Fibroblast of gingiva (primary cell): ENCODE data around the gene TMEFF2.

ENCODE experiments used
- DNase-seq: peaks from one replicate; pipeline ENCODE4 v3.0.0-alpha.2; 2011; ENCODE audit warnings: low read depth

TMEFF2 gene, protein sequence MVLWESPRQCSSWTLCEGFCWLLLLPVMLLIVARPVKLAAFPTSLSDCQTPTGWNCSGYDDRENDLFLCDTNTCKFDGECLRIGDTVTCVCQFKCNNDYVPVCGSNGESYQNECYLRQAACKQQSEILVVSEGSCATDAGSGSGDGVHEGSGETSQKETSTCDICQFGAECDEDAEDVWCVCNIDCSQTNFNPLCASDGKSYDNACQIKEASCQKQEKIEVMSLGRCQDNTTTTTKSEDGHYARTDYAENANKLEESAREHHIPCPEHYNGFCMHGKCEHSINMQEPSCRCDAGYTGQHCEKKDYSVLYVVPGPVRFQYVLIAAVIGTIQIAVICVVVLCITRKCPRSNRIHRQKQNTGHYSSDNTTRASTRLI

DNA sequence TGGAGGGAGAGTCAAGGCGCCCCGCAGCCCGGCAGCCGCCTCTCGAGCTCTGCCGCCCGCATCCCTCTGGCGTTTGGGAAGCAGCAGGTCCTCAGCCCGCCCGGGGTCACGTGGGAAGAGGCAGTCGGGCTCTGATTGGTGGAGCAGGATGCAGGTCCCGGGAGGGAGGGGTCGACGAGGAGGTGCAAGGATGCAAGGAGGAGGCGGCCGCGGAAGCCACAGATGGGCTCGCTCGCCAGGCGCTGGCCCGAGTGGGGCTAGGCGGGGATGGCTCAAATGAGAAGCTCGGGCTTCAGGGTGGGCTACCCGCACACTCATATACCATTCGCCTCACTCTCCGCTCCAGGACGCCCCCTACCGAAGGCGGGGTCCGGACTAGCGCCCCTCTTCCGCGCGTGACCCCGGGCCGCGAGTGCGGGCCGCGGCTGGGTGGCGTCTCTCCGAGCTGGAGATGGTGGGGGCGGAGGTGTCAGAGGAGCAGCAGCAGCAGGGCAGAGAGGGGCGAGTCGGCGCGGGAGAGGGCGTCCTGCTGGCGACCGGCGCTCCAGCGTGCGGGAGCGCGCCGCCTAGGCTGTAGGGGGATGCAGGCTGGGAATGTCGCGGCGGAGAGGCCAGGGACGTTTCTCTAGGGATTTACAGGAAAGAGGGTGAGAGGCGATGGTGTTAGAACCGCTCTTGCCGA is at the start of gene TMEFF2:
Gene TMEFF2, minus strand, starts transcription at position 68 of the 682 bp plus-strand sequence. CDS start 409 bp downstream, outside the sequence.
- peak; percentile 85 for DNase-seq

DNA sequence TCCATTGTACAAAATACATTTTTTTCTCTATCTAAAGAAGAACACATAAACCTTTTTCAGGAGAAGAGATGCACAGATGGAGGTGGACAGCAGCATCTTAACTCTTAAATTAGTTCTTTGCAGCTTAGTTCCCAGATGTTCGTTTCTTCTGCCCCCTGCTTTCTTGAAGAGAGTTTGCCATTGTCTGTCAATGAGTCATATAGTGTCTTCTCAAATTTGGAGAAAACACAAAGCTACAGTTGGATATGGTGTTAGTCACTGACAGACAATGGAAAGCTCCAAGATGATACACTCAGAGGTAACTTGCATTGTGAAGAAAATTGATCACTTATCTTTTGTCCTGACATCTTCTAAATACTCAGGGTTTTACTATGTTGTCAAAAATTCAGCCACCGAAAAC is 48.8 kb upstream of the TMEFF2 start:
- no peak for DNase-seq

DNA sequence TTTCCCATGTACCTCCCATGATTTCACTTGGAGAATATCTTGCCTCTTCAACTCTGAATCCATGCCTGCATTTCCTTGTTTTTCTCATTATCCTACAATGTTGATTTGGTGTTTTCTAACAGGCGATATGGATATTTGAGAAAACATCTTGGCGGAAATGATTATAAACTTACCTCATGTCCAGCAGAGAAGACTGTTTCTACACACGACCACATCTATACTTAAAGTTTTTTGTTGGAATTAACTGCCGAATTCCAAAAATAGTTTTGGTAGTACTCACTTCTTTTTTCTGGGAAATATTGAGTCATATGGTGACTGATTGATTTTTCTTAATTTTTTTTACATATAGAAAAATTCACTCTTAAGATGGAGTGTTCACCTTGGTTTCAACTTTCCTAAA is 41.4 kb upstream of the TMEFF2 start:
- DNase-seq = peak; percentile 11

DNA sequence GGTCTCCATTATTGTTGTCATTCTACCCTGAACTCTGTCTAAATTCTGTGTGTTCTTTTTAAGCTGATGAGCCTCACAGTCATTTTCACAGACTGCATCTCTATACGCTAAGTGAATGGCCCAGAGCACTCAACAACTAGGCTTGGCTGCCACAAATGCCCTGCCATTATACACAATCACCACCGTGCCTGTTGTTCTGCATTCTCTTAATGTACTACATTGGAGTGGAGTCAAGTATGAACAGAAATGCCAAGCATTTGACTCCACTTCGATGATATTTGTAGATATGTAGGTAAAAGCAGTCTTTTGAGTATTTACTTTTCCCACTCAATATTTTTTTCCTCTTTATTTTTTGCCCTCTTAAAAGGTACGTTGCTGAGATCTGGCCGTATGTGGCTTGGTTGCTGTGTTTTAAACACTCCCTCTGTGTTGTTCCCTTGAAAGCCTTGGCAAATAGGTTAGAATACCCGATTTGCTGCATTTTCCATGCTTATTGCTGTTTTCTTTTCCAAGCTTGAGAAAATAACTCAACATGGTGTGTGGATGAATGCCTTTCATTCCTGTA is 36.2 kb upstream of the TMEFF2 start:
- DNase-seq = no peak

DNA sequence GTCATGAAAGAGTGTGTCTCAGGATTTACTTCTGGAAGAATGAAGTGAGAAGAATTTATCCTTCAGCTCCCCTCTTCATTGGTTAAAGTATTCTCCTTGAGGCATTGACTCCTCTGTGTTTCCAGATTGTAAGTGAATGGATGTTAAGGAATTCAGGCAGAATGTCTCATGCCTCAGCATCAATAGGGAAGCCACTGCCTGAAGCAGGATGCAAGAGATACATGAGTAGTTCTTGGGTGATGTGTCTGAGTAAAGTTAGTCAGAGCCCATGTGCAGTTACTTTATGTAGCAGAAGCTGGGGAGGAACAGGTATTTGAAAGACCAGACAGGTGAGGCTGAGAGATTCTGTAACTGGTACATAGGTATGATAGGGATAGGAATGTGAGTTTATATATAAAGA is 34.0 kb upstream of the TMEFF2 start:
- no peak for DNase-seq

DNA sequence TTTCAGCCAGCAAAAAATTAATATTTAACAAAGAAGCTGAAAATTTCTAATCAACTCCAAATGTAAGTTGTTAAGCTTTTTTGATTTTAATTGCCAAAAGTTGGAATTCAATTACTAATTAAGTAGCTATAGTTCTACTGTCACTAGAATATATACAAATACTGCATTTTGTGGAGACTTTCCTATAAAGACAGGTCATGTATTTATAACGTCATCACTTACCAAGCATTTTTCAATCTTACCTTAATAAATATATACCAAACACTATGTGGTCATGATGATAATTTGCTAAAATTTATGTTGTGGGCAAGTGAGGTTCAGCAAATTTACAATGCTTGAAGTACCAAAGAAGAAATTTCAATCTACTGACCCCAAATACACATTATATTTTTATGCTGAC is 24.2 kb upstream of the TMEFF2 start:
- no peak for DNase-seq

DNA sequence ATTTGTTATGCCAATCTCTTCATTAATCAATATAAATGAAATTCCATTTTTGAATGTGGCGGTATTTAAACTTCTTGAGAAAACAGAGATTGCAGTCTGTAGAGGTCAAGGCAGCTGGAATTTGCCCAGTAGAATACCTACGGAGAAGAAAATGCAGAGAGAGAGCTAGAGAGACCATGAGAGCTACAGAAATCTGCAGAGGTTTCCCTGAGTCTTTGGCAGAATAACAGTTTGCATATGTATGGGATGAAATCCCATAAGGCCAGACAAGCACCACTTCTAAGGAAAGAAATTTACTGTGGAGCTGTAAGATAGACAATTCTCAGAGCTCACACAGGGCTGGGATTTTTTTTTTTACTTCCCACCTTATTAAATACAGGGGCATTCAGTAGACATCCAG is 23.6 kb upstream of the TMEFF2 start:
- no peak for DNase-seq

DNA sequence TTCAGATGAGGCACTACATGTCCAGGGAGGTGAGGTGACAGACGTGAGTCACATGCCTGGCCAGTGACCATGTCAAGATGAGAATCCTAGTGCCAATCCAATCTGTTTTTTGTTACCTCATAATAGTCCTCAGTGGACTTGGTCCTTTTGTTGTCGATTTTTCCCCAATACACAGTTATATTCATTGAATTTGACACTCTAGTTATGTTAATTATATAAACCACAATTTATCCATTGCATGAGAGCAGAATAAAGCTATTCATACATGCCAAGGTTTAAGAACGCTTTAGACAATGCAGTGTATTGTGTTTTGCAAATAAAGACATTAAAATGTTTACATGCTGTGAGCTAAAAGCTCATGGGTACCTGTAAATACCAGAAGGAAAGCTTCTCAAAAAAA is 21.6 kb upstream of the TMEFF2 start:
- DNase-seq = no peak

DNA sequence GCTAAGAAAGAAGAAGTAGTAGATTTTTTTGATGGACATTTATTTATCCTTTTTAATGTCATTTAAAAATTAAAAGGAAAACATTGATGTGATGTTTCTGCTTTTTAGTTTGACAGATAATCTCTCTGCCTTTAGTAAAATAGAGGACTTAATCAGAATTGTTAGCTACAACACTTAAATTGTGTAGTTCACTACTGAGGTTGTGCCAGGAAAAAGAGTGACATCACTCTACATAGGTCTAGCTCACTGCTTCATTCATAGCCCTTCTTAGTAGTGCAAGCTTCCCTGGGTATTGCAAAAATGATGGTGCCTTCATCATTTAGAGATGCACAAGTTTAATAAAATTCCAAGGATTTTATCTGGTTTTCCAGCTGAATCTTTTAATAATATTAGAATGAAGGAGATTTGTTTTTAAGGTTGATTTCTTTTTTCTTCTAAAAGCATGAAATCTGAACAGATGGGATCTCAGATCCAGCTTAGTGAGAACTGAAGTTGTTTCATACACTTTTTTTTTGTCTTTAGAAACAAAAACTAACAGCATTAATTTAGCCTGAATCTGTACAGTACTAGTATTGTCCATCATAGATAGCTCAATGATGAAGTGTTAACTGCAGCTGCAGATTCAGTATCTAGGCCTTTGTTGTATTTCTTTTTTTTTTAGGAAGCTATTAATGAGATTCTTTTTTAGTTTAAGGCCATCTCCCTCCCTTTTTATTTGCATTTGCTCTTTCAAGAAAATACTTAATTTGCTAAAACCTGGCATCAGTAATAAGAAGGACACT is 20.6 kb upstream of the TMEFF2 start:
- no peak for DNase-seq

DNA sequence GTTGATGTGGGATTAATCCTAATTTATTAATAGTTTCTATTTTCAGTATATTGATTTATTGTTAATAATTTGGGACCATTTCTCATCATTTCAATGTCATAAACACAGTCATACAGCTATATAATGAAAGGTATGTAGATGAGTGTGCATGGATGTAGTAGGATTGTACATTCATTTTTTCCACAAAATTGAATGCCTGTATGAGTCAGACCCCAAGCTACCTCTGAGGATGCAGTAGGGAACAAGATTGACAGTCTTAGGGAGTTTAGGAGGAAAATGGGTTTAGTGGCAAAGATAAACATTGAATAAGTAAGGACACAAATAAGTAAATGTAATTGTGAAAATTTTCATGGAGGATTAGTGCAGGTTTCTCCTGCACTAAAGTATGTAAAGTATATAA is 14.1 kb upstream of the TMEFF2 start:
- no peak for DNase-seq

DNA sequence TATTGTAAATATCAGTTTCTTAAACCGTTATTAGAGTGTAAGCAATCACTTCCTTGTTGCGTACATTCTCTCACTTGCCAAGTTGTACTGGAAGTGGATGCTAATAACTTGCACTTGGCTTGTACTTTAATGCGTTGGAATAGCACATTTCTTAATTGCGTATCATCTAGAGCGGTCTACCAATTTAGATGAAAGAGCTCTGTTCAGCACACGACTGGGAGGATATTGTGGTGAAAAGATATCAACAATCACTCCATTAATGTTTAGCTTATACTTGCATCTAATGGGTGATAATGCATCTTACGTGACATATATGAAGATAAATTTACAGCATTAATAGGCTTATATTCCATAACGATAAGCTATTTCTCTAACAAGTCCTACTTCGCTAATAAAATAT is 11.7 kb upstream of the TMEFF2 start:
- DNase-seq = no peak

DNA sequence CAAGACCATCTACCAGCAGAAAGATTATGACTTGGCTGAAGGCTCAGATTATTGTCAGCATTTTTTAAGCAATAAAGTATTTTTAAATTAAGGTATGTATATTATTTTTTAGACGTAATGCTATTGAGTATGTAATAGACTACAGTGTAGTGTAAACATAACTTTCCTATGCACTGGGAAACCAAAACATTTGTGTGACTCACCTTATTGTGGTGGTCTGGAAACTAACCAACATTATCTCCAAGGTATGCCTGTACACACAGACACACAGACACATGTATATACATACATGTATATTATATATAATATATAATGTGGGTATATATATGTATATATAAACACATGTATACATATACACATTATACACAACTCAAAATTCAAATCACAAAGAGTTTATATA is 9.1 kb upstream of the TMEFF2 start:
- DNase-seq = no peak

DNA sequence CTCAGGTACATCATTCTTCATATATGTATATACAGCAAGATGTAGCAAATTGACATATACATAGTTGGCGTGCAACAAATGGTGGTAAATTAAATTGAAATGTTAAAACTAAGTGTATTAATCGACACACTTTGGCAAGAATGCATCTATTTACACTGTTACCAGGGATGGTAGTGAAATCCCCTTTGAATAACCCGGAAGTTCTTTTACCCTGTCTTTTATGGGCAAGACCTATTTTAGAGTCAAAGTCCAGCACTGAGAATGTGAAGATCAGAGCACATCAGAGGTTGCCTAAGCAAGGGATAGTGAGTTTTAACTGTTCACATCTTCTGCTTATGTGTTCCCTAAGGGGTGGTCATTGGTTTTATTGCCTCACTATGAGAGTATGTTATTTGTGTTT is 7.6 kb upstream of the TMEFF2 start:
- no peak for DNase-seq

DNA sequence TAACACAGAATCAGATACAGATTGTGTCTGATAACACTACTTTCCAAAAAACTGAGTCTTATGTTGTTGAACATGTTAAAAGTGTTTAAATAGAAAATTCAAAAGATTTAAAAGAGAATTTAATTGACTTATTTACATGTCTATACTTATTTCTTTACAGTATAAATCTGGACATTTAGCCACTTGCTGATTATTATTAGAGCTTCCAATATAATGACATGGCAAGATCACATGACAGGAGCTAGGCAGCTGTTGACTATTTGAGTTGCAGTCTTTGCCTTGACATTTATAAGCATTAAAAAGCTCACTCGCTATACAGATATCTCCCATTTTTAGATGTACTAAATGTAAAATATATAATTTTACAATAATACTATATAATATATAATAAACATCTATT is 6.4 kb upstream of the TMEFF2 start:
- DNase-seq = no peak

DNA sequence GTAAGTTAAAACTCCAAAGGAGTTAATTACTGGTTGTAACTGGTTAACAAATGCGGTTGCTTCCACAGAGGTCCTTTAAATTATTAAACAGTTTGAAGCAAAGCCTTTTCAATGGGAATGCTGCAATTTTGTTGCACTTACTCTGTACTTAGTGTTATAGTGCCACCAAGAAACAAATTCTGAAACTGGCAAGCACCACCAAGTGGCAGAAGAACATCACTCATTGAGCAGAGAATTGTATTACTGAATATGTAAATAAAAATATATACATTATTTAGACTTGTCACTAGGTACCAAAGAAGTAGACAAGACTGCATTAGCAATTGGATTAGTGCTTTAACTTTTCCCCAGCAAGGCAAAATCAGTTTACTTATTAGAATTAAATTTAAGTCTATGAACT is 2.6 kb upstream of the TMEFF2 start:
- DNase-seq = peak; percentile 13

DNA sequence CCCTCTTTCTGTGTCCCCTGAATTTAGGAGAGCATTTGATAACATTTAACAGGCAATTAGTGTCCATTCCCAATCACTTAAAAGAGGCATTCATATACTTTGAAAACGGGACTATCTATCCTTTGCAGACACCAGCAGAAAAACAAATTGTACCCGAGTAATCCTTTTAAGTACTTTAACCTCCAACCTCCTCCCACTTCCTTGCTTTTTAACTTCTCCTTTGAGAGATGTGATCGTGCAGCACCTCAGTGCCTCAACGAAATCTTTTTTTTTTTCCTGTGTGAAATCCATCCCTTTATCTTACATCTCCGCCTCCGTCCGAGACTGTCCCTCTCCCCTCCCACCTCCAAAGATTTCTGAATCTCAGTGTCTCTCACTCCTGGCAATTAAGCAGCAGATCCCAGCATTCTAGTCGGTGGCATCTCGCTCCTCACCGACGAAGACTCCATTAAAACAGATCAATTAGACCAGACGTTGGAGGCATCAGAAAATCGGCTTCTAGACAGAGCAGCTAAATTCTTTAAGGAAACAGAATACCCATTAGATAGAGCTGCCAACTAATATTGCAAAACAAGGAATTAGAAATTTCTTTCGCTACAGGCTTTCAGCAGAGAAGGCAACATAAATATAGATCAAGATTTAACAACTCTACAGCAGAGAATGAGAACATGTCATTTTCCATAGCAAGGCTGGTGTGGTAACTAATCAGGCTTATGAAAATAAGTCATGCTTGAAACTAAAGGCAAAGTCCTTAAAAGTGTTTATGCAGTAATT is 1.9 kb upstream of the TMEFF2 start:
- DNase-seq = peak; percentile 24

DNA sequence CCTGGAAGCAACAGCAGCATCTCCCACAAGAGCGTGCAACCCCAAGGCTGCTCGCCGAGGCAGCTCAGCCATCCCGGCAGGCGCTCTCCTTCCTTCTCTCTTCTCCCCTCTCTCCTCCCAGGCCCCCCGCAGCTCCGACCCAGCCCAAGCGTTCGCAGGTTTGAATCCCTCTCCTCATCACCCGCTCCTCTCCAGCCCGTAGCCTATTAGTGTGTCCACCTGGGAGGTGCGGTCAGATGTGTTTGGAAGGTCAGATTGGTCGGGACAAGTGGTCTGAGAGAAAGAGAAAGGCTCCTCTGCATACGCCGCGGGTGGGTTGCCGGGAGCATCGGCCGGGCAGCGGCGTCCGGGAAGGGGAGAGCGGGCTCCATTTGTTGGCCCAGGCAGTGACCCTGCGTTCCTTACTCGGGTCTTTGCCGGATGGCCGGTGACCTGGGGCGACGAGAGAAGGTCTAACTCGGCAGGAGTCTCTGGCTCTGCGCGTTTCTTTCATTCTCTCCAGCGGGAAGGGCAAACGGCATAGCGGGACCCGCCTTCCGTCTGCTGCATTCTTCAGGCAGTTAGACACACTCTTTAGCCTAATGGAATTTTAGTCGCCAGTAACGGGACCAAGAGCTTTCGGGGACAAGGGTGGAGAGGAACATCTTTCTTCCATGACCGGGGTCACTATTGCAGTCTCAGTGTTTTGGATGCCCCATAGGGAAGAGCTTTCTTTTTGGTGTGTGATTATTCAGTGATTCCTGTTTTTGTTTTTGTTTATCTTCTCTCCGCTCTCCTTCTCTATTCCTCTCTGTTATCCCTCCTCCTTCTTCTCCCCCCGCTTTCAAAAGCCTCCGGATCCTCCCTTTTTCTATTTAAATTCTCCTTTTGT is 1.1 kb upstream of the TMEFF2 start:
- DNase-seq = peak; percentile 13

DNA sequence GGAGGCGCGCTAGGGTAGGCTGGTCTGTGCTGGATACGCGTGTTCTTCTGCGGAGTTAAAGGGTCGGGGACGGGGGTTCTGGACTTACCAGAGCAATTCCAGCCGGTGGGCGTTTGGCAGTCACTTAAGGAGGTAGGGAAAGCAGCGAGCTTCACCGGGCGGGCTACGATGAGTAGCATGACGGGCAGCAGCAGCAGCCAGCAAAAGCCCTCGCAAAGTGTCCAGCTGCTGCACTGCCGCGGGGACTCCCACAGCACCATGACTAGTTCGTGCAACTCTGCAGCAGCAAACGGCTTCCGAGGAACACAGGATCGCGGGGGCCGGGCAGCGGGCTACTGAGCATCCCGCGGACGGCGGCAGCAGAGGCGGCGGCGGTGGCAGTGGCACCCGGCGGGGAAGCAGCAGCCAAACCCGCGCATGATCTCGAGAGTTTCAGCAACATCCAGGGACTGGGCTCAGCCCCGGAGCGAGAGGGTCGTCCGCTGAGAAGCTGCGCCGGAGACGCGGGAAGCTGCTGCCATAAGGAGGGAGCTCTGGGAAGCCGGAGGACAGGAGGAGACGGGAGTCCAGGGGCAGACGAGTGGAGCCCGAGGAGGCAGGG is 368 bp downstream of the TMEFF2 start:
- DNase-seq = peak; percentile 19

DNA sequence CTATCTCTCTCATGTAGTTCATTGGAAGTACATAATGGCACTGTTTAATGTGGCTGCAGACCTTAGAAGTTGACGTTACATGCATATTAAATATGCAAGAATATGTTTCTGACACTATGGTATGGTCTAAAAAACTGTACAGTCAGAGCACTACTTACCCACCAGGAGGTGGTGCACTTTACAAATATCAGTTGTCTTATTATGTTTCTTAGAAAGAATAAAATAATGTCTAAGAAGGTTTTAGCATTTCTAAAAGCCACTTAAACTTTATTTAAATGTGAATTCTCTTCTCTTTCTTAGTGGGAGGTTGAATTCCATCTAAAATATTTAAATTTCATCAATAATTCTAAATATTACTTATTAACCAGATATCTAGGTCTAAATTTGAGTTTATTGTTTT is 4.3 kb downstream of the TMEFF2 start:
- peak; percentile 22 for DNase-seq

DNA sequence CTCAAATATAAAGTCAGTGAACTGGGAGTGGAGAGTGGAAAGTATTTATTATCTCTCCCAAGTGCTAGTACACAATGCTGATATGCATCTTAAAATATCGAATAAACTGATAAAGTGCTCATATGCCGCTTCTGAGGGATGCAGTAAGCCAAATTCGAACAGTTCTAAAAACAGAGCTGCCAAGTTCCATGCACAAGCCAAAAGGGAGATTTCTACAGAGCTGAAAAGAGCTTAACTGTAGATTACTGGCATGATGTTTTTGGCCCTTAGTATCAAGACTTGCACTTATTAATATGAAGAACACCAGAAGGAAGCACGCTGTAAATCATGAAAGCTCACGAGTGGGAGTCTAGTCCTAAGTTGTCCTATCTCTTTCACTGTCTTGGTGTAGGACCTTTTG is 7.9 kb downstream of the TMEFF2 start:
- no peak for DNase-seq
